ENCODE data around the gene C12orf60.

C12orf60 gene

DNA sequence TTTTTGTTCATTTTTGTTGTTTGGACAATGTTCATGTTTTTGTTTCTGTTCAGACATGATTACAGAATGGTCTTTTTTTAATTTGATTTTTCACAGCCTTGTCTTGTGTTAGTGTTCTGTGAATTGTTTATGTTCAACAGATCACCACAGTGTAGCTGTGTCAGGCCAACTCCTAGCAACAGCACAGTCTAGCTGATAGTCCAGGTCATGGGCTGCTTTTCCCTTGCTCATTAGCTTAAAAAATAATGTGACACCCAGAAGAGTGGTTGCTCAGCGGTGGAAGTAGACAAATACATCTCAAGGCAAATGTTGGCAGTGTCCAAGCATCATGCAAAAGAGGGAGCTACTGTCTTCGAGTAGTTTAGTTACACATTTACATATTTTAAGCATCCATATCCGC, 22.6 kb upstream of the C12orf60 start:
- Histone ChIP-seq H3K4me1 (ENCODE audit: insufficient read depth, low read length) (peaks cover 9% of the 10 kb centered on the region; the same call in 1 of the 2 replicates), H3K9ac (ENCODE audit: low read depth, low read length) (no peak overlapping the region), H3K36me3 (ENCODE audit: insufficient read depth, low read depth, low read length) (peaks cover 18% of the 10 kb centered on the region), H3K9me3 (ENCODE audit: insufficient read depth, low read depth, low read length) (no peaks in the 10 kb centered on the region), H3K27me3 (ENCODE audit: insufficient read depth, low read length) (no peaks in the 10 kb centered on the region), H3K4me3 (ENCODE audit: low read length) (no peak overlapping the region), H3K27ac (ENCODE audit: low read length) (no peak overlapping the region)

DNA sequence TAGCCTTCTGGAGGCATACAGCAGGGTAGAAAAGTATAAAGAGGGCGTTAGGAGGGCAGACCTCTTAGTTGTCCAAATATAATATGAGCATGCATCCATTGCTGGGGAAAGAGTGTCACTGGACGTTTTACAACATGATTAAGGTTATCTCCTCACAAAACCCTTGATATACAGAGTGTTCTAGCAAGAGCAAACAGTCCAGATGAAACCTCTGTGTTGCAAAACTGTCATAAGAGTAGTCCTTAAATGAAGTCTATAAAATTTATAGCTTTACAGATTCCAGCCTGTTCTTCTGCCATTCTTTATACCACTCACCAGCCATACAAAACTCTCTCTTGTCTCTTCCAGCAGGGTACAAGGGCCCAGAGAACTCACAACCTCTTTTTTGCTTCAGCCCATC, 21.9 kb upstream of the C12orf60 start:
- no peaks in the 10 kb centered on the region for H3K9me3 ChIP-seq (ENCODE audit: insufficient read depth, low read depth, low read length)
- no peaks in the 10 kb centered on the region for H3K27me3 ChIP-seq (ENCODE audit: insufficient read depth, low read length)
- no peak overlapping the region for H3K4me3 ChIP-seq (ENCODE audit: low read length)
- no peak overlapping the region for H3K27ac ChIP-seq (ENCODE audit: low read length)
- H3K4me1 ChIP-seq (ENCODE audit: insufficient read depth, low read length): 0 out of 2 replicates have a peak, but pooled peaks cover 4% of the 10 kb centered on the region
- H3K9ac ChIP-seq (ENCODE audit: low read depth, low read length): no peak overlapping the region
- peaks cover 25% of the 10 kb centered on the region for H3K36me3 ChIP-seq (ENCODE audit: insufficient read depth, low read depth, low read length)

DNA sequence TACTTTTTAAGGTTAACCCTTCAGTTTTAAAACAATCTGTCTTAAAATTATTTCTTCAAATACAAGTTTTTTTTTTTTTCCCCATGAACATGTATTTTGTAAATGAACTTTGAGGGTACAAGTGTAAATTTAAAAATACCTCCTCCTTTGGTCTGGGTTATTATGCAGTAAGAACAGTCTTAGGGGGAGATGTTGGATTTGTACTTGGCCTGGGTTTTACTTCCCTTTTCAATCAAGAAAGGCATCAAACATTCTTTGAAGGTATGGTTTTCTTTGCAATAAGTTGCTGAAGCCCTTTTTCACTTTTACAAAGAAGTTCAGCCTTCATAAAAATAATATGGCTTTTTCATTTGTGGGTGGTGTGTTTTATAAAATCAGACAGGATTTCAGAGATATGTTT, 20.7 kb upstream of the C12orf60 start:
- no peak overlapping the region for H3K9ac ChIP-seq (ENCODE audit: low read depth, low read length)
- H3K36me3 ChIP-seq (ENCODE audit: insufficient read depth, low read depth, low read length): peaks cover 37% of the 10 kb centered on the region
- no peak overlapping the region for H3K4me3 ChIP-seq (ENCODE audit: low read length)
- H3K4me1 ChIP-seq (ENCODE audit: insufficient read depth, low read length): no peaks in the 10 kb centered on the region
- H3K27me3 ChIP-seq (ENCODE audit: insufficient read depth, low read length): no peaks in the 10 kb centered on the region
- H3K27ac ChIP-seq (ENCODE audit: low read length): no peak overlapping the region
- no peaks in the 10 kb centered on the region for H3K9me3 ChIP-seq (ENCODE audit: insufficient read depth, low read depth, low read length)

DNA sequence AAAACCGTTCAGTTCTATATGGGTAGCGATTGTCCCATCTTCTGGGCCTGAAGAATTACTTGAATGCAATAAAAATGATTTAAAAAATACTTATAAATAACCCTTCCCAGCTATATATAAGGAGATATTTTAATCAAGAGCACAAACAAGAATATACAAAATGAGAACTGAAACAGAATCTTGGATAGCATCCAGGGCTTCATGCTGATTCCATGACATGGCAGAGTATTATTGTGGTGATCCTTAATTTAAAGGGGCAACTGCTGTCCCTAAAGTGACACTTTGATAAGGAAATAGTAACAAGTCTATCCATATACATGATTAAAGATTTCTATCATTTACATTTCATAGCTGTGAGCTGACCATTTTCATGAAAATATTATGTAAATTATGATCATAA, 19.0 kb upstream of the C12orf60 start:
- no peaks in the 10 kb centered on the region for H3K9me3 ChIP-seq (ENCODE audit: insufficient read depth, low read depth, low read length)
- no peak overlapping the region for H3K27ac ChIP-seq (ENCODE audit: low read length)
- H3K36me3 ChIP-seq (ENCODE audit: insufficient read depth, low read depth, low read length): peaks cover 54% of the 10 kb centered on the region
- H3K9ac ChIP-seq (ENCODE audit: low read depth, low read length): no peak overlapping the region
- H3K27me3 ChIP-seq (ENCODE audit: insufficient read depth, low read length): no peaks in the 10 kb centered on the region
- H3K4me1 ChIP-seq (ENCODE audit: insufficient read depth, low read length): no peaks in the 10 kb centered on the region
- no peak overlapping the region for H3K4me3 ChIP-seq (ENCODE audit: low read length)

DNA sequence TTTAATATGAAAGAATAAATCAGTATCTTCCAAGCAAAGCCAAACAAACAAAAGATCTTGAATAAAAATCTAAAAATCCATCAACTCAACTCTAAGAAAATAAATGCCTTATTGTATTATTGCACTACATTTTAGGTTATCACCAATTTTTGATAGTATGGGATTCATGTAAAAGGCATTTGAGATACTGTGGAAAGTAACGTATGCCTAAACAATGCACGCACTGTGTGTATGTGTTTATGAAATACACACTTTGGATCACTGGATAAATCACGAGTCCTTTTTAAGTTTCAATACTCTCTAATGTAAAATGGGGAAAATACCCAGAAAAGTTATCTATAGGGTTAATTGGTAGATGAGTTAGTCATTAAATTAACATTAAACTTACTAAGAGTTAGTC, 17.9 kb upstream of the C12orf60 start:
- no peak overlapping the region for H3K9ac ChIP-seq (ENCODE audit: low read depth, low read length)
- H3K36me3 ChIP-seq (ENCODE audit: insufficient read depth, low read depth, low read length): peaks cover 65% of the 10 kb centered on the region
- H3K4me1 ChIP-seq (ENCODE audit: insufficient read depth, low read length): no peaks in the 10 kb centered on the region

DNA sequence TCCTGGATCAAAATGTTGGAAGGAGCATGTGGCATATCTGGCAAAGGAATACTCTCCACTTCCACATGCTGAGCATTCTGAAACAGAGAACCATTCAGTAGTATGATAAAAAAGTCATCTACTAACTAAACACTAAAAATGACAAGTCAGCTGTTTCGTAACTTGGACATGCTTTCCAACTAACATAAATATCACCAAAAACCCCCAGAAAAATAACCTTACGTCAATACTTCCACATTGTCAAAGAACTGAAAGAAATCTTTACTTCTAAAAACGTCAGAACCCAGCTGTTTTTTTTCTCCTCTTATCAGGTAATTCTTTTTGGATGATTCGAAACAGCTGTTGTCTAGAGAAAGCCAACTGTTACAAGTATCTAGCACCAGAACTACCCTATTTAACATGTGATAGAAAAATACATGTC, 8.4 kb upstream of the C12orf60 start:
- Histone ChIP-seq H3K27me3 (ENCODE audit: insufficient read depth, low read length) (no peaks in the 10 kb centered on the region), H3K36me3 (ENCODE audit: insufficient read depth, low read depth, low read length) (peaks cover 98% of the 10 kb centered on the region), H3K9ac (ENCODE audit: low read depth, low read length) (no peak overlapping the region), H3K9me3 (ENCODE audit: insufficient read depth, low read depth, low read length) (no peaks in the 10 kb centered on the region), H3K4me3 (ENCODE audit: low read length) (no peak overlapping the region), H3K4me1 (ENCODE audit: insufficient read depth, low read length) (no peaks in the 10 kb centered on the region), H3K27ac (ENCODE audit: low read length) (no peak overlapping the region)

More for the DNA sequence above, 17.9 kb upstream of the C12orf60 start:
- Histone ChIP-seq H3K27ac (ENCODE audit: low read length) (no peak overlapping the region), H3K4me3 (ENCODE audit: low read length) (no peak overlapping the region), H3K9me3 (ENCODE audit: insufficient read depth, low read depth, low read length) (no peaks in the 10 kb centered on the region), H3K27me3 (ENCODE audit: insufficient read depth, low read length) (no peaks in the 10 kb centered on the region)

DNA sequence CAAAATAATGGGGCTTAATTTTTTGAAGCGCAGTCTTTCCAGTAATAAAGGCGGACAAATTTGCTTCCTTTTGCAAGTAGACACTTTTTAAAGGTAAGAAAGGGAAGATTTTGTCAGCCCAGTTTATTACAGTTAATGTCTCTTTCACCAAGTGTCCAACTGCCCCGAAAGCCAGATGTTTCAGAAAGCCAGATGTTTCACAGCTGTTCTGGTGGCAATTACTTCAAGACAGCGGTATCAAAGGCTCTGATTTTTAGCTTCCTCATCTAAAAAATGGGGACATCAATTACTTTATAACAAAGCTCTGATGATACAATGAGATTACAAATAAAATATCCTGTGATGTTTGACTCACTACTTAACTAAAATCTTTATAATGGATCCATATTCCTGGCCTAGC, 1.2 kb upstream of the C12orf60 start:
- H3K27me3 ChIP-seq (ENCODE audit: insufficient read depth, low read length): no peaks in the 10 kb centered on the region
- no peaks in the 10 kb centered on the region for H3K9me3 ChIP-seq (ENCODE audit: insufficient read depth, low read depth, low read length)
- H3K36me3 ChIP-seq (ENCODE audit: insufficient read depth, low read depth, low read length): peaks cover 29% of the 10 kb centered on the region
- H3K27ac ChIP-seq (ENCODE audit: low read length): peak overlapping the region; percentile 85
- peak overlapping the region; percentile 96 for H3K9ac ChIP-seq (ENCODE audit: low read depth, low read length)
- peaks cover 9% of the 10 kb centered on the region; the same call in 1 of the 2 replicates for H3K4me1 ChIP-seq (ENCODE audit: insufficient read depth, low read length)
- peak overlapping the region; percentile 79 for H3K4me3 ChIP-seq (ENCODE audit: low read length)

DNA sequence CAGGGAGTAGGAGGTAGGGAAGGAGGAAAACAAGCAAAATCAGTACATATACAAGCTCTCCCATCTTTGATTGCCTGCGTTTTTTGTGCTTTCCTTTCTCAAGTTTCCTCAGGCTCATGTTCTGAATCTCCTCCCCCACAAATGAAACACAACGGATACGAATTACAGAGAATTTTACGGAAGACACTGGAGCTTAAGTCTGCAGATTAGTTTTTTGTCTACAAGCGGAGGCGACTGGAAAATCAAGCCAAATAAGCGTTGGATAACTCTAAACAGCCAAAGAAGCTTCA, 804 bp upstream of the C12orf60 start:
- Histone ChIP-seq H3K36me3 (ENCODE audit: insufficient read depth, low read depth, low read length) (peaks cover 25% of the 10 kb centered on the region), H3K9ac (ENCODE audit: low read depth, low read length) (peak overlapping the region; percentile 96), H3K4me1 (ENCODE audit: insufficient read depth, low read length) (peaks cover 9% of the 10 kb centered on the region; the same call in 1 of the 2 replicates), H3K9me3 (ENCODE audit: insufficient read depth, low read depth, low read length) (no peaks in the 10 kb centered on the region), H3K4me3 (ENCODE audit: low read length) (peak overlapping the region; percentile 79), H3K27ac (ENCODE audit: low read length) (peak overlapping the region; percentile 85), H3K27me3 (ENCODE audit: insufficient read depth, low read length) (no peaks in the 10 kb centered on the region)

DNA sequence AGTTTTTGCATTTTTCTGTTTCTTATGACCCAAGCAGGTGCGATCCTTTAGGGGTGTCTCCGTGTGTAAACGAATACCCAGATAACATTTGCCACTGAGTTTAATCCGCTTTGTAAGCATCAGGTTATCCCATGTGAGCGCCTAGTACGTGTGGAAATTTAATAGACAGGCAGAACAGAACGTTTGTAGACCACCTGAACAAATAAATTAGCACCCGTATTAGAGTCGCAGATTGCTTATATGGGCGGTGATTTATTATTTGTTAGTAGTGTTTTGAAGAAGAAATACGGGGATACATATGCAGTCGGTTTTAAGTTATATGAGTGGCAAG, 325 bp downstream of the C12orf60 start:
- H3K9me3 ChIP-seq (ENCODE audit: insufficient read depth, low read depth, low read length): no peaks in the 10 kb centered on the region
- H3K4me1 ChIP-seq (ENCODE audit: insufficient read depth, low read length): peaks cover 9% of the 10 kb centered on the region; the same call in 1 of the 2 replicates
- H3K27ac ChIP-seq (ENCODE audit: low read length): peak overlapping the region; percentile 19
- H3K27me3 ChIP-seq (ENCODE audit: insufficient read depth, low read length): no peaks in the 10 kb centered on the region
- H3K9ac ChIP-seq (ENCODE audit: low read depth, low read length): peak overlapping the region; percentile 86
- peaks cover 13% of the 10 kb centered on the region; the same call in 1 of the 2 replicates for H3K36me3 ChIP-seq (ENCODE audit: insufficient read depth, low read depth, low read length)
- H3K4me3 ChIP-seq (ENCODE audit: low read length): peak overlapping the region; percentile 79

DNA sequence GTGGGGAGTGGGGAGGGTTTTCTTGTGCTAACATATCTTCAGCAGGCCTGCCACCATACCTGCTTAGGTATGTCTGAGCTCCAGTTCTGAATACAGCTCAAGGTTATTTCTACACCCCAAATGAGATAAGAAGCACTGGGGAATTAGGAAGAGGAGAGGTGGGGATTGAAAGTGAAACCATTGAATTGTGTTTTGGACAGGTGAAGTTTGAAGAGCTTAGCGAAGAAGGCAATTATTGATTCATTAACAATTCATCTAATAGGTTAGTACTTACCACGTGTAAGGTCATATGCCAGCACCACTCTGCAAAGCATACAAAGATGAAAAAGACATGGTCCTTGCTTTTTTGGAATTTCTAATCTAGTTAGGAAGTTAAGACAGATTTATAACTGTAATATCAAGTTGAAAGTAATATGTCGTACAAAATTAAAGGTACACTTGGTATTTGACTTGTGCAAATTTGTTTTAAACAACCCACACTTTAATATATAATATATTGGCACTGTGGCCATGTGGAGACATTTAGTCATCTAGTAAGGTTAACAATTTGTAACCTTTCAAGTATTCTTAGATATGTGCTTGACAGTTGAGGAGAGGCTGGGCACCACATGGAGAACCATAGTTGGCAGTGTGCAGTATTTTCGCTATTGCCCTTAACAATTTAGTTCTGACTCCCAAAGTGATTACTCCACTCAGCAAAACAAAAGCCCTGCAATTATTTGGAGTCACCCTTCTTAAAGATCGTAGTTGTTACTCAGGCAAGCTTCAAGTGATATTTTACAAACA, 6.9 kb downstream of the C12orf60 start:
- Histone ChIP-seq H3K9ac (ENCODE audit: low read depth, low read length) (no peak overlapping the region), H3K4me3 (ENCODE audit: low read length) (no peak overlapping the region), H3K27me3 (ENCODE audit: insufficient read depth, low read length) (no peaks in the 10 kb centered on the region), H3K9me3 (ENCODE audit: insufficient read depth, low read depth, low read length) (no peaks in the 10 kb centered on the region), H3K4me1 (ENCODE audit: insufficient read depth, low read length) (no peaks in the 10 kb centered on the region), H3K36me3 (ENCODE audit: insufficient read depth, low read depth, low read length) (no peaks in the 10 kb centered on the region), H3K27ac (ENCODE audit: low read length) (no peak overlapping the region)

DNA sequence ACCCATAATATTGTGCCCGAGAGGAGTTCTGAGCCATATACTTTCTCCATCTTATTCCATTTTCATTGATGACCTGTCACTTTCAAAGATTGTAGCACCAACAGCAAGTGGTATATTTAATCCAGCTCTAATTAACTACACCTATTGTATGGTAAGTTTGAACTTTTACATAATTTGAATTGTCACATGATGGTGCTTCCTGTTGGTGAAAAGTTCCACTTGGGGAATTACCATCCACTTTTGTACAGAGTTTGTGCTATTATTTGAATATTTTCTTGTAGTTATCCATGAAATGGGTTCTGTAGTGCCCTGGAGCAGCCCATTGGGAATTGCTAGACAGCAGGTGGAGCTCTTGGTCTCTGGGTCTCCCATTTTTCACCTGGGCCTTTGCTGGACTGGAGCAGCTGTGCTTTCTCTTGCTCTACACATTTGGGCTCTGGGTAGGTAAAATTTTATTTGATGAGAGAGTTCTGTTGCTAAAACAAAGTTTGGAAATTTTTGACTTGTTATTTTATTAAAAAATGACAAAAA, 7.5 kb downstream of the C12orf60 start:
- H3K9me3 ChIP-seq (ENCODE audit: insufficient read depth, low read depth, low read length): no peaks in the 10 kb centered on the region
- H3K4me3 ChIP-seq (ENCODE audit: low read length): no peak overlapping the region
- no peak overlapping the region for H3K27ac ChIP-seq (ENCODE audit: low read length)
- H3K27me3 ChIP-seq (ENCODE audit: insufficient read depth, low read length): no peaks in the 10 kb centered on the region
- H3K4me1 ChIP-seq (ENCODE audit: insufficient read depth, low read length): no peaks in the 10 kb centered on the region
- no peaks in the 10 kb centered on the region for H3K36me3 ChIP-seq (ENCODE audit: insufficient read depth, low read depth, low read length)
- no peak overlapping the region for H3K9ac ChIP-seq (ENCODE audit: low read depth, low read length)

DNA sequence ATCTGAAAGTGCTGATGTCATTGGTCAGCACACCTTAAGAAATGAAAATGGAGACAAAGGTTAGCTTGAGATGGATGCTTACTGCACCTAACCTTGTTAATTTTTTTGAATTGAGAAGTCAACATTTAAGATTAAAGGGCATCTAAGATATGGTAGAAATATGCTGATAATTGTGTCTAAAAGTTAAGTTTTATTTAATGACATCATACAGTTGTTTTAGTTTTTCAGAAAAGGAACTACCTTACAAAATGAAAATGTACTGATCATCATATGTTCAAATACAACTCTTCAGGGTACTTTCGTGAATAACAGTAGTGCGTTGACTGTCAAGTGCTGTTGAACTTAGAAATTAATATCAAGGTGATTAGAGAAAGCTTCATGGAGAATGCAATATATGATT, 8.0 kb downstream of the C12orf60 start:
- H3K27me3 ChIP-seq (ENCODE audit: insufficient read depth, low read length): no peaks in the 10 kb centered on the region
- H3K9ac ChIP-seq (ENCODE audit: low read depth, low read length): no peak overlapping the region
- no peaks in the 10 kb centered on the region for H3K4me1 ChIP-seq (ENCODE audit: insufficient read depth, low read length)
- H3K4me3 ChIP-seq (ENCODE audit: low read length): no peak overlapping the region
- H3K27ac ChIP-seq (ENCODE audit: low read length): no peak overlapping the region
- H3K9me3 ChIP-seq (ENCODE audit: insufficient read depth, low read depth, low read length): no peaks in the 10 kb centered on the region
- H3K36me3 ChIP-seq (ENCODE audit: insufficient read depth, low read depth, low read length): no peaks in the 10 kb centered on the region
